ENCODE measurements around the gene C11orf65.

GRCh38 chr11:108472681-108473080 lies 5.4 kb upstream of the C11orf65 start:
- TF ChIP-seq CTCF (IDR thresholded peaks at IDR 0.05) (no peak), POLR2A (IDR thresholded peaks at IDR 0.05) (no peak)
